Panc1 (cell line): Measurements from ENCODE around the gene TRPM4. TPM values are rescaled to one million over a fixed set of nuclear protein-coding genes. Genes with fewer than 3 reads are reported as not detected.

Experiments
- ATAC-seq: fragments of 200-7000 bp; cut with Tn5 transposase; 2 replicates; pipeline ENCODE4 v1.9.1; 2020; ENCODE audit warnings: mild to moderate bottlenecking, moderate library complexity
- BruUV-seq: library from RNA; stranded (reverse); fragments of 400-500 nt; replicated peaks from 2 replicates; lab custom pipeline; 2021; lab: Mats Ljungman, UMichigan
- CTCF ChIA-PET: fragments of 300-600 bp; sonication (Branson Sonifier 250); formaldehyde crosslinking; loops from one replicate; lab custom pipeline; 2022; ENCODE audit warnings: antibody characterized with exemption; lab: Charles Lee
- POLR2A ChIA-PET: fragments of 300-600 bp; sonication (Branson Sonifier 250); formaldehyde crosslinking; loops from one replicate; lab custom pipeline; 2022; ENCODE audit warnings: antibody characterized with exemption; lab: Charles Lee
- DNase-seq: peaks from one replicate; pipeline ENCODE4 v3.0.0-alpha.2; 2010; ENCODE audit warnings: low read depth, low spot score
- H3K27ac ChIP-seq: 2 replicates; pipeline ENCODE4 v1.5.1; 2011; ENCODE audit warnings: mild to moderate bottlenecking, low read length, inconsistent platforms
- H3K27me3 ChIP-seq: fragments of 200-500 bp; sonication (Bioruptor generic); 2 replicates; pipeline ENCODE4 v1.6.0; 2014; ENCODE audit warnings: low read length, inconsistent platforms; ENCODE audit not compliant: control insufficient read depth, insufficient read depth
- H3K36me3 ChIP-seq: fragments of 200-500 bp; sonication (Bioruptor generic); 2 replicates; pipeline ENCODE4 v1.5.1; 2014; ENCODE audit warnings: inconsistent platforms, mild to moderate bottlenecking, low read length, moderate library complexity; ENCODE audit not compliant: control insufficient read depth, insufficient read depth
- H3K4me1 ChIP-seq: 2 replicates; pipeline ENCODE4 v1.5.1; 2011; ENCODE audit warnings: inconsistent platforms, mild to moderate bottlenecking, low read length, moderate library complexity; ENCODE audit not compliant: control insufficient read depth, insufficient read depth
- H3K4me3 ChIP-seq, 2 experiments: 2 replicates each; pipeline ENCODE4 v1.5.1; 2011 to 2012; ENCODE audit warnings: low read depth in 2 of 2, low read length in 2 of 2, mild to moderate bottlenecking in 2 of 2, inconsistent platforms in 1 of 2, moderate library complexity in 1 of 2
- H3K9me3 ChIP-seq: fragments of 200-500 bp; sonication (Bioruptor generic); 2 replicates; pipeline ENCODE4 v1.5.1; 2014; ENCODE audit warnings: low read depth, mild to moderate bottlenecking, inconsistent platforms, low read length, moderate library complexity; ENCODE audit not compliant: control insufficient read depth, insufficient read depth
- POLR2AphosphoS5 ChIP-seq: IDR thresholded peaks from 2 replicates; pipeline ENCODE4 v1.6.1; 2012; ENCODE audit warnings: mild to moderate bottlenecking, low read depth, low read length, moderate library complexity
- SIN3A ChIP-seq: IDR thresholded peaks from 2 replicates; pipeline ENCODE4 v1.6.1; 2012; ENCODE audit warnings: low read depth, mild to moderate bottlenecking, low read length, moderate library complexity, borderline replicate concordance; ENCODE audit not compliant: insufficient read depth
- in situ Hi-C: cut with HindIII; loops from 2 replicates; pipeline ENCODE4 v1.10.0; 2016; ENCODE audit warnings: low sequenced_read_pairs, low pct_unique_long_range_greater_than_20kb
- intact Hi-C: fragments of 100-400 bp; cut with micrococcal nuclease; formaldehyde crosslinking; loops from one replicate; pipeline ENCODE4 v1.10.0; 2022; ENCODE audit not compliant: unreplicated experiment
- total RNA-seq: library from RNA; stranded (reverse); gene quantifications from one replicate; pipeline ENCODE4 v1.2.1, GENCODE V29; 2021; ENCODE audit not compliant: unreplicated experiment
- TF ChIP-seq, protein P1 (sequence below), 2 experiments: IDR thresholded peaks; 2 replicates each; pipeline ENCODE4 v1.6.1; 2011 to 2012; ENCODE audit warnings: low read depth in 2 of 2, control low read depth in 1 of 2, low read length in 1 of 2, mild to moderate bottlenecking in 1 of 2, moderate library complexity in 1 of 2; ENCODE audit not compliant: insufficient read depth in 1 of 2
- TF ChIP-seq, protein P2 (sequence below): fragments of 450-650 bp; IDR thresholded peaks from 2 replicates; pipeline ENCODE4 v1.5.1; 2017; ENCODE audit warnings: mild to moderate bottlenecking

Gene TRPM4
- total RNA-seq, 1 experiment from 2014 or later, result 19.4 TPM

- DNase-seq, result no peak
- Histone ChIP-seq H3K27ac (no peak overlapping the region), H3K27me3 (no peaks in the 10 kb centered on the region), H3K4me1 (peaks cover 4% of the 10 kb centered on the region; the same call in 1 of the 2 replicates), H3K9me3 (no peaks in the 10 kb centered on the region), H3K4me3 (no peak overlapping the region), H3K36me3 (no peaks in the 10 kb centered on the region; the same call in 1 of the 2 replicates)
- no TSS peak for BruUV-seq
- in situ Hi-C loops (no loop called here), intact Hi-C loops (no loop called here)
- POLR2A ChIA-PET, result no interaction called here
- CTCF ChIA-PET, result no interaction called here
- TF ChIP-seq, protein P1, sequence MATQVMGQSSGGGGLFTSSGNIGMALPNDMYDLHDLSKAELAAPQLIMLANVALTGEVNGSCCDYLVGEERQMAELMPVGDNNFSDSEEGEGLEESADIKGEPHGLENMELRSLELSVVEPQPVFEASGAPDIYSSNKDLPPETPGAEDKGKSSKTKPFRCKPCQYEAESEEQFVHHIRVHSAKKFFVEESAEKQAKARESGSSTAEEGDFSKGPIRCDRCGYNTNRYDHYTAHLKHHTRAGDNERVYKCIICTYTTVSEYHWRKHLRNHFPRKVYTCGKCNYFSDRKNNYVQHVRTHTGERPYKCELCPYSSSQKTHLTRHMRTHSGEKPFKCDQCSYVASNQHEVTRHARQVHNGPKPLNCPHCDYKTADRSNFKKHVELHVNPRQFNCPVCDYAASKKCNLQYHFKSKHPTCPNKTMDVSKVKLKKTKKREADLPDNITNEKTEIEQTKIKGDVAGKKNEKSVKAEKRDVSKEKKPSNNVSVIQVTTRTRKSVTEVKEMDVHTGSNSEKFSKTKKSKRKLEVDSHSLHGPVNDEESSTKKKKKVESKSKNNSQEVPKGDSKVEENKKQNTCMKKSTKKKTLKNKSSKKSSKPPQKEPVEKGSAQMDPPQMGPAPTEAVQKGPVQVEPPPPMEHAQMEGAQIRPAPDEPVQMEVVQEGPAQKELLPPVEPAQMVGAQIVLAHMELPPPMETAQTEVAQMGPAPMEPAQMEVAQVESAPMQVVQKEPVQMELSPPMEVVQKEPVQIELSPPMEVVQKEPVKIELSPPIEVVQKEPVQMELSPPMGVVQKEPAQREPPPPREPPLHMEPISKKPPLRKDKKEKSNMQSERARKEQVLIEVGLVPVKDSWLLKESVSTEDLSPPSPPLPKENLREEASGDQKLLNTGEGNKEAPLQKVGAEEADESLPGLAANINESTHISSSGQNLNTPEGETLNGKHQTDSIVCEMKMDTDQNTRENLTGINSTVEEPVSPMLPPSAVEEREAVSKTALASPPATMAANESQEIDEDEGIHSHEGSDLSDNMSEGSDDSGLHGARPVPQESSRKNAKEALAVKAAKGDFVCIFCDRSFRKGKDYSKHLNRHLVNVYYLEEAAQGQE (IDR thresholded peaks at IDR 0.05; ENCODE audit: insufficient read depth in 1 of 2, low read depth in 2 of 2, low read length in 1 of 2), result no peak
- TF ChIP-seq, protein P2, sequence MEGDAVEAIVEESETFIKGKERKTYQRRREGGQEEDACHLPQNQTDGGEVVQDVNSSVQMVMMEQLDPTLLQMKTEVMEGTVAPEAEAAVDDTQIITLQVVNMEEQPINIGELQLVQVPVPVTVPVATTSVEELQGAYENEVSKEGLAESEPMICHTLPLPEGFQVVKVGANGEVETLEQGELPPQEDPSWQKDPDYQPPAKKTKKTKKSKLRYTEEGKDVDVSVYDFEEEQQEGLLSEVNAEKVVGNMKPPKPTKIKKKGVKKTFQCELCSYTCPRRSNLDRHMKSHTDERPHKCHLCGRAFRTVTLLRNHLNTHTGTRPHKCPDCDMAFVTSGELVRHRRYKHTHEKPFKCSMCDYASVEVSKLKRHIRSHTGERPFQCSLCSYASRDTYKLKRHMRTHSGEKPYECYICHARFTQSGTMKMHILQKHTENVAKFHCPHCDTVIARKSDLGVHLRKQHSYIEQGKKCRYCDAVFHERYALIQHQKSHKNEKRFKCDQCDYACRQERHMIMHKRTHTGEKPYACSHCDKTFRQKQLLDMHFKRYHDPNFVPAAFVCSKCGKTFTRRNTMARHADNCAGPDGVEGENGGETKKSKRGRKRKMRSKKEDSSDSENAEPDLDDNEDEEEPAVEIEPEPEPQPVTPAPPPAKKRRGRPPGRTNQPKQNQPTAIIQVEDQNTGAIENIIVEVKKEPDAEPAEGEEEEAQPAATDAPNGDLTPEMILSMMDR, result no peak
- TF ChIP-seq POLR2AphosphoS5, result peak; percentile 35; the same call in 1 of the 2 replicates
- TF ChIP-seq SIN3A, result no peak
- no peak for ATAC-seq
Observed at GRCh38 chr19:49109569-49110233, 47.9 kb upstream of the TRPM4 start.

- TF ChIP-seq, protein P1 (IDR thresholded peaks at IDR 0.05; ENCODE audit: insufficient read depth in 1 of 2, low read depth in 2 of 2, low read length in 1 of 2), result no peak
- POLR2A ChIA-PET, result no interaction called here
- H3K4me1 ChIP-seq, result peaks cover 4% of the 10 kb centered on the region; the same call in 1 of the 2 replicates
- ATAC-seq (no peak), DNase-seq (no peak)
- intact Hi-C loops, result no loop called here
- no TSS peak for BruUV-seq
- CTCF ChIA-PET, result no interaction called here
- H3K27ac ChIP-seq, result no peak overlapping the region
- H3K27me3 ChIP-seq, result no peaks in the 10 kb centered on the region
- in situ Hi-C loops, result no loop called here
- no peak overlapping the region for H3K4me3 ChIP-seq
- no peaks in the 10 kb centered on the region for H3K9me3 ChIP-seq
- H3K36me3 ChIP-seq, result no peaks in the 10 kb centered on the region; the same call in 1 of the 2 replicates
Observed at GRCh38 chr19:49110567-49110966, 47.0 kb upstream of the TRPM4 start.
